ENCODE measurements around the gene MAP4K3.
"Not testable (repeated sequence)": the region's sequence is repeated elsewhere in the genome, so short reads cannot be mapped to it uniquely, and the experiment has no call there.

Gene MAP4K3

GRCh38 chr2:39370101-39370500, 67.0 kb downstream of the MAP4K3 start:
- in situ Hi-C loops (cut with MboI; ENCODE audit: low sequenced_read_pairs, unreplicated experiment): no loop called here
- TF ChIP-seq CTCF (IDR thresholded peaks at IDR 0.05; ENCODE audit: borderline replicate concordance, control extremely low read depth, extremely low read depth, insufficient read depth, missing control alignments): no peak
- DNase-seq (ENCODE audit: low spot score): no peak

- TF ChIP-seq CTCF (IDR thresholded peaks at IDR 0.05; ENCODE audit: borderline replicate concordance, control extremely low read depth, extremely low read depth, insufficient read depth, missing control alignments): no peak
- no peak for DNase-seq (ENCODE audit: low spot score)
- in situ Hi-C loops (cut with MboI; ENCODE audit: low sequenced_read_pairs, unreplicated experiment): no loop called here
Measured at GRCh38 chr2:39368846-39369245, 68.2 kb downstream of the MAP4K3 start.

- in situ Hi-C loops (cut with MboI; ENCODE audit: low sequenced_read_pairs, unreplicated experiment): no loop called here
- TF ChIP-seq CTCF (IDR thresholded peaks at IDR 0.05; ENCODE audit: borderline replicate concordance, control extremely low read depth, extremely low read depth, insufficient read depth, missing control alignments): no peak
- DNase-seq (ENCODE audit: low spot score): no peak
Measured at GRCh38 chr2:39368376-39368775, 68.7 kb downstream of the MAP4K3 start.

- no peak for DNase-seq (ENCODE audit: low spot score)
- in situ Hi-C loops (cut with MboI; ENCODE audit: low sequenced_read_pairs, unreplicated experiment): no loop called here
- no peak for TF ChIP-seq CTCF (IDR thresholded peaks at IDR 0.05; ENCODE audit: borderline replicate concordance, control extremely low read depth, extremely low read depth, insufficient read depth, missing control alignments)
Measured at GRCh38 chr2:39362595-39362994, 74.5 kb downstream of the MAP4K3 start.

GRCh38 chr2:39361511-39361910, 75.6 kb downstream of the MAP4K3 start:
- no peak for TF ChIP-seq CTCF (IDR thresholded peaks at IDR 0.05; ENCODE audit: borderline replicate concordance, control extremely low read depth, extremely low read depth, insufficient read depth, missing control alignments)
- in situ Hi-C loops (cut with MboI; ENCODE audit: low sequenced_read_pairs, unreplicated experiment): no loop called here
- DNase-seq (ENCODE audit: low spot score): no peak

GRCh38 chr2:39360342-39360741, 76.7 kb downstream of the MAP4K3 start:
- DNase-seq (ENCODE audit: low spot score); in situ Hi-C loops (cut with MboI; ENCODE audit: low sequenced_read_pairs, unreplicated experiment): not testable (repeated sequence)

- DNase-seq (ENCODE audit: low spot score): no peak
- in situ Hi-C loops (cut with MboI; ENCODE audit: low sequenced_read_pairs, unreplicated experiment): no loop called here
- TF ChIP-seq CTCF (IDR thresholded peaks at IDR 0.05; ENCODE audit: borderline replicate concordance, control extremely low read depth, extremely low read depth, insufficient read depth, missing control alignments): no peak
Measured at GRCh38 chr2:39359453-39360038, 77.5 kb downstream of the MAP4K3 start.
